HepG2 (cell line): ENCODE measurements around the gene GCDH. TPM values are rescaled to one million over a fixed set of nuclear protein-coding genes. Genes with fewer than 3 reads are reported as not detected.

Experiments used
- IKZF1 ChIP-seq: fragments of 450-650 bp; IDR thresholded peaks from 2 replicates; pipeline ENCODE4 v1.7.1; 2016
- MTERF4 ChIP-seq: sonication (generic); formaldehyde crosslinking; IDR thresholded peaks from 2 replicates; pipeline ENCODE4 v1.8.0; 2023; ENCODE audit warnings: mild to moderate bottlenecking, missing genetic modification reagents
- NR2F6 ChIP-seq, 2 experiments: IDR thresholded peaks; 2 replicates each; pipeline ENCODE4 v1.6.1; 2016; ENCODE audit warnings: antibody characterized with exemption in 1 of 2, mild to moderate bottlenecking in 1 of 2
- RBFOX2 ChIP-seq: fragments of 200-400 bp; formaldehyde crosslinking; IDR thresholded peaks from 2 replicates; pipeline ENCODE4 v1.6.1; 2017; ENCODE audit warnings: low read depth, mild to moderate bottlenecking, low read length
- SAFB2 ChIP-seq: sonication (generic); formaldehyde crosslinking; IDR thresholded peaks from 2 replicates; pipeline ENCODE4 v1.5.1; 2020; ENCODE audit warnings: missing genetic modification reagents, low read depth, mild to moderate bottlenecking, borderline replicate concordance
- ZBTB42 ChIP-seq: sonication (generic); formaldehyde crosslinking; IDR thresholded peaks from 2 replicates; pipeline ENCODE4 v1.5.0; 2020; ENCODE audit warnings: mild to moderate bottlenecking, missing genetic modification reagents
- ZC3H13 ChIP-seq: sonication (generic); formaldehyde crosslinking; IDR thresholded peaks from 2 replicates; pipeline ENCODE4 v1.8.1; 2023; ENCODE audit warnings: mild to moderate bottlenecking, missing genetic modification reagents, moderate library complexity
- ZHX2 ChIP-seq, 2 experiments: sonication (generic) in 1 of 2; formaldehyde crosslinking in 1 of 2; IDR thresholded peaks; 2 replicates each; pipeline versions ENCODE4 v1.6.1 to v1.9.0; 2014 to 2022; ENCODE audit warnings: antibody characterized with exemption in 1 of 2, borderline replicate concordance in 1 of 2, inconsistent platforms in 1 of 2, low read depth in 1 of 2, missing genetic modification reagents in 1 of 2
- ZIK1 ChIP-seq: sonication (generic); formaldehyde crosslinking; IDR thresholded peaks from 2 replicates; pipeline ENCODE4 v1.5.0; 2020; ENCODE audit warnings: mild to moderate bottlenecking, low read depth, missing genetic modification reagents, borderline replicate concordance
- ZNF136 ChIP-seq: sonication (generic); formaldehyde crosslinking; IDR thresholded peaks from 2 replicates; pipeline ENCODE4 v1.8.1; 2022; ENCODE audit warnings: low read depth, mild to moderate bottlenecking, moderate library complexity, missing genetic modification reagents
- ZNF264 ChIP-seq: sonication (generic); formaldehyde crosslinking; IDR thresholded peaks from 2 replicates; pipeline ENCODE4 v1.4.0; 2020; ENCODE audit warnings: missing genetic modification reagents
- ZNF720 ChIP-seq: sonication (generic); formaldehyde crosslinking; IDR thresholded peaks from 2 replicates; pipeline ENCODE4 v1.4.0; 2020; ENCODE audit warnings: missing genetic modification reagents
- polyA plus RNA-seq, 8 experiments: library from polyadenylated mRNA; depleted of rRNA in 3 of 8; stranded (reverse) in 7 of 8; unstranded in 1 of 8; fragments of >200 nt; fragmentation: Illumina TruSeq in 4 of 8; extraction: Trizol in 4 of 8; gene quantifications; 2 replicates each; pipeline versions ENCODE4 v1.2.1 to v1.2.3, GENCODE V29; 2011 to 2016; ENCODE audit warnings: low read depth in 4 of 8, missing spikeins in 1 of 8, mixed read lengths in 1 of 8; ENCODE audit not compliant: insufficient read depth in 1 of 8
- total RNA-seq, 5 experiments: library from RNA; depleted of rRNA; stranded (reverse); fragments of >200 nt; fragmentation: Illumina TruSeq; extraction: Trizol; gene quantifications; 2 replicates each; pipeline ENCODE4 v1.2.3, GENCODE V29; 2016; ENCODE audit warnings: low read depth in 1 of 5
- TF ChIP-seq, protein P1 (sequence below), 2 experiments: sonication (generic) in 1 of 2; formaldehyde crosslinking in 1 of 2; IDR thresholded peaks; 2 replicates each; pipeline versions ENCODE4 v1.4.0 to v1.6.1; 2016 to 2020; ENCODE audit warnings: borderline replicate concordance in 1 of 2, low read depth in 1 of 2, mild to moderate bottlenecking in 1 of 2, missing genetic modification reagents in 1 of 2
- TF ChIP-seq, protein P2 (sequence below): IDR thresholded peaks from 2 replicates; pipeline ENCODE4 v1.6.1; 2016; ENCODE audit warnings: missing biosample characterization, missing genetic modification reagents, low read depth

GCDH gene
- total and polyA plus RNA-seq, 2 of the 13 experiments (the other 11 are each of a cell fraction or from before 2014, with no cell fraction given): 15.1 to 38.0 TPM

- TF ChIP-seq IKZF1 (no peak), ZBTB42 (CRISPR knock-in tag) (no peak), NR2F6 (IDR thresholded peaks at IDR 0.05) (no peak), NR2F6 (CRISPR knock-in tag; IDR thresholded peaks at IDR 0.05) (no peak; the same call in 1 of the 2 replicates), ZIK1 (peak; percentile 83; the same call in 1 of the 2 replicates), SAFB2 (CRISPR knock-in tag) (peak; percentile 42; the same call in 1 of the 2 replicates), ZNF264 (CRISPR knock-in tag) (no peak), ZNF136 (CRISPR knock-in tag) (0 out of 2 replicates have a peak, but pooled peaks have one; percentile 17), RBFOX2 (peak; percentile 94), MTERF4 (CRISPR knock-in tag) (peak; percentile 96), ZHX2 (IDR thresholded peaks at IDR 0.05; ENCODE audit: low read depth) (peak; percentile 97), ZHX2 (CRISPR knock-in tag; IDR thresholded peaks at IDR 0.05; ENCODE audit: borderline replicate concordance) (no peak), ZNF720 (CRISPR knock-in tag) (no peak), ZC3H13 (CRISPR knock-in tag) (peak; percentile 66; the same call in 1 of the 2 replicates)
- TF ChIP-seq, protein P1, sequence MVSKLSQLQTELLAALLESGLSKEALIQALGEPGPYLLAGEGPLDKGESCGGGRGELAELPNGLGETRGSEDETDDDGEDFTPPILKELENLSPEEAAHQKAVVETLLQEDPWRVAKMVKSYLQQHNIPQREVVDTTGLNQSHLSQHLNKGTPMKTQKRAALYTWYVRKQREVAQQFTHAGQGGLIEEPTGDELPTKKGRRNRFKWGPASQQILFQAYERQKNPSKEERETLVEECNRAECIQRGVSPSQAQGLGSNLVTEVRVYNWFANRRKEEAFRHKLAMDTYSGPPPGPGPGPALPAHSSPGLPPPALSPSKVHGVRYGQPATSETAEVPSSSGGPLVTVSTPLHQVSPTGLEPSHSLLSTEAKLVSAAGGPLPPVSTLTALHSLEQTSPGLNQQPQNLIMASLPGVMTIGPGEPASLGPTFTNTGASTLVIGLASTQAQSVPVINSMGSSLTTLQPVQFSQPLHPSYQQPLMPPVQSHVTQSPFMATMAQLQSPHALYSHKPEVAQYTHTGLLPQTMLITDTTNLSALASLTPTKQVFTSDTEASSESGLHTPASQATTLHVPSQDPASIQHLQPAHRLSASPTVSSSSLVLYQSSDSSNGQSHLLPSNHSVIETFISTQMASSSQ (IDR thresholded peaks at IDR 0.05; ENCODE audit: low read depth): no peak
- TF ChIP-seq, protein P1 (CRISPR knock-in tag; IDR thresholded peaks at IDR 0.05; ENCODE audit: borderline replicate concordance): 0 out of 2 replicates have a peak, but pooled peaks have one; percentile 34
- TF ChIP-seq, protein P2, sequence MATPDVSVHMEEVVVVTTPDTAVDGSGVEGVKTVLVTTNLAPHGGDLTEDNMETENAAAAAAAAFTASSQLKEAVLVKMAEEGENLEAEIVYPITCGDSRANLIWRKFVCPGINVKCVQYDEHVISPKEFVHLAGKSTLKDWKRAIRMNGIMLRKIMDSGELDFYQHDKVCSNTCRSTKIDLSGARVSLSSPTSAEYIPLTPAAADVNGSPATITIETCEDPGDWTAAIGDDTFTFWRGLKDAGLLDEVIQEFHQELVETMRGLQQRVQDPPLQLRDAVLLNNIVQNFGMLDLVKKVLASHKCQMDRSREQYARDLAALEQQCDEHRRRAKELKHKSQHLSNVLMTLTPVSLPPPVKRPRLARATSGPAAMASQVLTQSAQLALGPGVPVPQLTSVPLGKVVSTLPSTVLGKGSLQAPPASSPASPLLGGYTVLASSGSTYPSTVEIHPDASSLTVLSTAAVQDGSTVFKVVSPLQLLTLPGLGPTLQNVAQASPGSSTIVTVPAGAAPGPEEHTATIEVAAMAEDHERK (CRISPR knock-in tag): no peak
These were observed 42.5 kb downstream of the GCDH start, which contains the start of gene FARSA (continued) for GRCh38 chr19:12933287-12934072.
